NB4 (cell line): ENCODE data around the gene MED22.

ENCODE experiments used
- CTCF ChIP-seq: IDR thresholded peaks from one replicate; pipeline ENCODE4 v1.5.1; 2012; ENCODE audit warnings: low read depth, low read length
- MAX ChIP-seq: IDR thresholded peaks from 2 replicates; pipeline ENCODE4 v1.6.1; 2011; ENCODE audit warnings: low read depth, low read length
- MYC ChIP-seq: IDR thresholded peaks from 2 replicates; pipeline ENCODE4 v1.6.1; 2011; ENCODE audit warnings: low read depth, low read length
- POLR2A ChIP-seq: IDR thresholded peaks from 2 replicates; pipeline ENCODE4 v1.6.1; 2011; ENCODE audit warnings: mild to moderate bottlenecking; ENCODE audit not compliant: insufficient read length; ENCODE audit errors: extremely low read depth

- TF ChIP-seq CTCF (no peak), MYC (no peak), POLR2A (no peak), MAX (no peak)
These were observed 43.2 kb downstream of the MED22 start for GRCh38 chr9:133304477-133305377.
